Upper lobe of left lung (tissue), 6 donors: ENCODE measurements around the gene S100A12. TPM values are rescaled to one million over a fixed set of nuclear protein-coding genes. Genes with fewer than 3 reads are reported as not detected.

Experiments used
- ATAC-seq, 2 donors: fragments of 200-7000 bp; cut with Tn5 transposase; one replicate each; pipeline ENCODE4 v1.9.1; 2022; ENCODE audit warnings: mild to moderate bottlenecking in 2 of 2, moderate library complexity in 2 of 2; ENCODE audit not compliant: low FRiP score in 2 of 2
- DNase-seq, 2 donors: peaks; one replicate each; pipeline ENCODE4 v3.0.0-alpha.2; 2019 to 2020
- H3K27ac ChIP-seq, 4 donors: fragments of 200-600 bp; sonication (generic); one replicate each; pipeline ENCODE4 v1.5.1; 2016 to 2019
- H3K27me3 ChIP-seq, 4 donors: fragments of 200-600 bp; sonication (generic); one replicate each; pipeline ENCODE4 v1.5.1; 2017 to 2019
- H3K36me3 ChIP-seq, 4 donors: fragments of 200-600 bp; sonication (generic); one replicate each; pipeline ENCODE4 v1.5.1; 2016 to 2019
- H3K4me1 ChIP-seq, 4 donors: fragments of 200-600 bp; sonication (generic); one replicate each; pipeline ENCODE4 v1.5.1; 2018 to 2019
- H3K4me3 ChIP-seq, 4 donors: fragments of 200-600 bp; sonication (generic); one replicate each; pipeline ENCODE4 v1.5.1; 2017 to 2019; ENCODE audit warnings: mild to moderate bottlenecking in 2 of 4, moderate library complexity in 1 of 4
- H3K9me3 ChIP-seq, 4 donors: fragments of 200-600 bp; sonication (generic); one replicate each; pipeline ENCODE4 v1.5.1; 2018 to 2019
- EP300 ChIP-seq, 4 donors: sonication (generic); formaldehyde crosslinking; IDR thresholded peaks; one replicate each; pipeline ENCODE4 v1.5.1; 2017; ENCODE audit warnings: antibody characterized with exemption in 4 of 4, control low read depth in 2 of 4
- POLR2A ChIP-seq, 4 donors: fragments of 450-650 bp; IDR thresholded peaks; one replicate each; pipeline ENCODE4 v1.5.1; 2016 to 2017; ENCODE audit warnings: antibody characterized with exemption in 4 of 4, mild to moderate bottlenecking in 2 of 4
- POLR2AphosphoS5 ChIP-seq, 2 donors: sonication (generic); formaldehyde crosslinking; IDR thresholded peaks; one replicate each; pipeline ENCODE4 v1.5.1; 2017; ENCODE audit warnings: antibody characterized with exemption in 2 of 2
- WGBS, 2 donors: methylation state at CpG; one replicate each; pipeline ENCODE4 v1.1.5; 2017 to 2018; 5-methylcytosine and 5-hydroxymethylcytosine counted together
- total RNA-seq, 6 donors: library from RNA; depleted of rRNA in 4 of 6; stranded (reverse); fragments of >200 nt in 4 of 6; gene quantifications; one replicate each; pipeline versions ENCODE4 v1.1.0 to v1.2.1, GENCODE V29; 2016 to 2021
- TF ChIP-seq, protein P1 (sequence below), 6 experiments: fragments of 450-650 bp in 4 of 6; fragments of 200-600 bp in 2 of 6; sonication (generic) in 2 of 6; IDR thresholded peaks; one replicate each; pipeline ENCODE4 v1.5.1; 2016 to 2019; ENCODE audit warnings: antibody characterized with exemption in 6 of 6
- donor health status: DM: no; HTN: no; CAD: no; lungs with moderate emphysema.
- donor health status: DM: no; HTN: yes; CAD: no; lungs with severe emphysema.

The S100A12 gene
- total RNA-seq, 6 donors from 2014 or later: 5.2 to 75.7 (median 32.1) TPM

DNA sequence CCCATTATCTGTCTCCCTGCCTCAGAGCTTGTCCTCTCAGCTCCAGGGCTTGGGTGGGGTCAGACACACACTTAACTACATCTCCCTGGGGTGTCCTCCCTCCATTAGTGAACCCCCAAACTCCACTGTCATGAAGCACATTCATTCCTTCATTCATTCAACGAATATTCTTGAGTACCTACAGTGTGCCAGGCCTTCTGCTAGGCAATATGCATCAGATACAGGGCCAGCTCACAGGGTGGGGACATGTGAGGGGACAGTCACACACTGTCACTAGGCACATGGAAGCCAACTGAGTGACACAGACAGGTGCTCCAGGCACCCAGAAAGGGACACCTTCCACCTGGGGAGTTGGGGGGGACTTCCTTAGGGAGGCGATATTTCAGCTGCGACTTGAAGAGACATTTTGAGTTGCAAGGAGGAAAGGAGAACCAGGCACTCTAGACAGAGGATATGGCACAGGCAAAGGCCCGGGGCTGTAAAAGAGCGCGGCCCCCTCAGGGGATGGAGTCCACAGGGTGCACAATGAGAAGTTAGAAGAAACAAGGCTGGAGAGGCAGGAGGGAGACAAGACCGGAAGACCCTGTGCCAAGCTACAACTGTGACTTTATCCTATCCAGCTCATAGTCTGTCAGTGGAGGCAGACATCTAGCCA, 24.1 kb upstream of the S100A12 start:
- Histone ChIP-seq H3K36me3 (no peaks in the 10 kb centered on the region), H3K4me1 (no peaks in the 10 kb centered on the region), H3K27me3 (no peaks in the 10 kb centered on the region), H3K9me3 (no peaks in the 10 kb centered on the region), H3K27ac (no peak overlapping the region), H3K4me3 (no peak overlapping the region)
- WGBS, 2 donors: 87 to 89% methylated on average over 7 of the region's 7 CpGs
- ATAC-seq (no peak), DNase-seq (no peak)
- TF ChIP-seq, protein P1, sequence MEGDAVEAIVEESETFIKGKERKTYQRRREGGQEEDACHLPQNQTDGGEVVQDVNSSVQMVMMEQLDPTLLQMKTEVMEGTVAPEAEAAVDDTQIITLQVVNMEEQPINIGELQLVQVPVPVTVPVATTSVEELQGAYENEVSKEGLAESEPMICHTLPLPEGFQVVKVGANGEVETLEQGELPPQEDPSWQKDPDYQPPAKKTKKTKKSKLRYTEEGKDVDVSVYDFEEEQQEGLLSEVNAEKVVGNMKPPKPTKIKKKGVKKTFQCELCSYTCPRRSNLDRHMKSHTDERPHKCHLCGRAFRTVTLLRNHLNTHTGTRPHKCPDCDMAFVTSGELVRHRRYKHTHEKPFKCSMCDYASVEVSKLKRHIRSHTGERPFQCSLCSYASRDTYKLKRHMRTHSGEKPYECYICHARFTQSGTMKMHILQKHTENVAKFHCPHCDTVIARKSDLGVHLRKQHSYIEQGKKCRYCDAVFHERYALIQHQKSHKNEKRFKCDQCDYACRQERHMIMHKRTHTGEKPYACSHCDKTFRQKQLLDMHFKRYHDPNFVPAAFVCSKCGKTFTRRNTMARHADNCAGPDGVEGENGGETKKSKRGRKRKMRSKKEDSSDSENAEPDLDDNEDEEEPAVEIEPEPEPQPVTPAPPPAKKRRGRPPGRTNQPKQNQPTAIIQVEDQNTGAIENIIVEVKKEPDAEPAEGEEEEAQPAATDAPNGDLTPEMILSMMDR (IDR thresholded peaks at IDR 0.05): no peak
- TF ChIP-seq POLR2AphosphoS5 (IDR thresholded peaks at IDR 0.05): no peak
- no peak for TF ChIP-seq EP300 (IDR thresholded peaks at IDR 0.05)
- no peak for TF ChIP-seq POLR2A (IDR thresholded peaks at IDR 0.05)

DNA sequence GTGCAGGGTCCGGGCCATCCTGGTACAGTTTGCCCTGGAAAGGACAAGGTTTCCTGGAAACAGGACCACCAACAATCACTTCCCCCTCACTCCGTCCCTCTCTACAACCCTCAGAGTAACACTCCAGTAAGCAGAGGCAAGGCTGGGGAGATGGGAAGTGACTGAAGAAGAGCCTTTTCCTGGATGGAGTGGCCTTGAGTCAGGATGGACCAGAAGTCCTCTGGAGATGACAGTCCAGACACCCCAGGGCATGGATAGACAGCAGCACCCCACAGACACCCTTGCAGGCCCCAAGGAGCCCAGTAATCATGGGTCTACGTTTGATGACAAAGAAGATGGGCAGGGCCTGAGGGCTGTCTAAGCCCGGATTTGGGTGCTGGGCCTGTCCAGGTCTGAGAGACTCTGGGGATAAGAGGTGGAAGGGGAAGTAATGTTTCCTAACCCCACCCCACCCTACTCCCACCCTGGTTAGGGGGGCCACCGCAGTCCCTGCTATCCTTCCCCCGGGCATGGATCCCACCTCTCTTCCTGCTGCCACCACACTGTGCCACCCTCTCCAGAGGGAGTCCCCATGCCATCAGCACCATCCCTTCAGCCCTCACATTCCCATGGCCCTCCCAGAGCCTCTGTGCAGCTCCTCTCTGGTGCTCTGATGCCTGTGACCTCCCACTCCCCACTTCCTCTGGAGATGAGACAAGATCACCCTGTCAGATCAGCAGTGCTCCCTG, 22.7 kb upstream of the S100A12 start:
- no peak overlapping the region for H3K27ac ChIP-seq
- H3K9me3 ChIP-seq: no peaks in the 10 kb centered on the region
- WGBS, 2 donors: 80 to 85% methylated on average over 6 of the region's 6 CpGs
- DNase-seq (no peak), ATAC-seq (no peak)
- no peaks in the 10 kb centered on the region for H3K27me3 ChIP-seq
- H3K4me1 ChIP-seq: no peaks in the 10 kb centered on the region
- H3K4me3 ChIP-seq: no peak overlapping the region
- TF ChIP-seq POLR2AphosphoS5 (IDR thresholded peaks at IDR 0.05) (no peak), POLR2A (IDR thresholded peaks at IDR 0.05) (no peak), EP300 (IDR thresholded peaks at IDR 0.05) (no peak)
- TF ChIP-seq, protein P1 (IDR thresholded peaks at IDR 0.05): no peak
- H3K36me3 ChIP-seq: no peaks in the 10 kb centered on the region

DNA sequence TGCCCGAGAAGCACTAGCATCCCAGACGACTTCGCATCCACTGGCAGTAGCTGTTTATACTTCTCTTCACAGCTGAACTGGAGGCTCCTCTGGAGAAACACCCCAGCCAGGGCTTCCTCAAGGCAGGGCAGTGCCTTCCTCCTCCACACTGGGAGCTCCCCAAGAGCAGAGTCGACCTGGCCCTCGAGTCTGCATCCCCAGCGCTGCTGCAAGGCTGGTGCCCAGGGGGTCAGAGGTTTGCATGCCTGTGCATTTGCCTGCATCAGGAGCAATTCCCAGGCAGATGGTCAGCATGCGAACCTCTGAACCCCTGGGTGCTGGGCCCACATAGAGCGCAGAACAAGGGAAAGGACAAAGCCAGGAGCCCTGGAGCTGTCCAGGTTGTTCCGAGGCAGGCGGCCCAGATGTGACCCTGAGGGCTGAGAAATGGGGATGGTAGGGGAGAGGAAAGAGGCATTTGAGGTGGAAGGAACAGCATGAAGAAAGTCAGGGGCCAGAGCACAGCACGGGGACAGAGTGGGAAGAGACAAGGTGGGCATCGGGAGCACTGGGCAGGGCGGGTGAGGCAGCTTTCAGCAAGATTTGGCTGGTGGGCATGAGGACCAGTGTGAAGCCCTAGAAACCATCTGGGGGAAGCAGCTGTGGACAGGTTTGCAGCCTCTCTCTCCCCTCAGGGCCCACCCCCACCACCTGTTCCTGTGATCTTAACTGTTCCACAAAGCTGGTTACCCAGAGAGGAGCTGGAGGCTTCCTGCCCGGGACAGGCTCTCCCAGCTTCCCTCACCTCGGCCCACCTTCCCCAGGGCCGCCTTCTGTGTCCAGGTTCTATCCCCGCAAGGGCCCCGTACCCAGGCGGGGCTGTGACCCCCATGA, 21.9 kb upstream of the S100A12 start:
- Histone ChIP-seq H3K9me3 (no peaks in the 10 kb centered on the region), H3K27ac (no peak overlapping the region), H3K36me3 (no peaks in the 10 kb centered on the region), H3K27me3 (no peaks in the 10 kb centered on the region), H3K4me1 (no peaks in the 10 kb centered on the region), H3K4me3 (no peak overlapping the region)
- no peak for ATAC-seq
- no peak for DNase-seq
- 86 to 88% methylated on average over 13 to 19 of the region's 19 CpGs for WGBS, 2 donors
- TF ChIP-seq EP300 (IDR thresholded peaks at IDR 0.05) (no peak), POLR2AphosphoS5 (IDR thresholded peaks at IDR 0.05) (no peak), POLR2A (IDR thresholded peaks at IDR 0.05) (no peak)
- TF ChIP-seq, protein P1 (IDR thresholded peaks at IDR 0.05): no peak

DNA sequence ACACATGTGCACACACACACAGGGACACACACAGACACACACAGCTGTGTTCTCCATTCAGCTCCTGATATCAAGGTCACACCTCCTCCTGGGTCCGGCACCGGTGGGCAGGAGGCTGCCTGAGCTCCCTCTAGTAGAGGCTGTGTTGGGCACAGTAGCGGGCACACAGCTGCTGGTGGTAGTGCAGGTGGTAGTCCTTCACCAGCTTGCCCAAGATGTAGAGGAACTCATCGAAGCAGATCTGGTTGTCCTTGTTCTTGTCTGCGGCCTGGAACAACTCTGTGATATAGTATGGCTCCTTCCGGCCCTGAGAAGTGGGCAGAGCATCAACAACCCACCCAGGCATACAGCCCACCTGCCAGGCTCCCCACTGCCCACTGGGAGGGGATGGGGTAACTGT, 21.0 kb upstream of the S100A12 start:
- TF ChIP-seq POLR2A (IDR thresholded peaks at IDR 0.05) (no peak), EP300 (IDR thresholded peaks at IDR 0.05) (no peak), POLR2AphosphoS5 (IDR thresholded peaks at IDR 0.05) (no peak)
- TF ChIP-seq, protein P1 (IDR thresholded peaks at IDR 0.05): no peak
- no peak for ATAC-seq
- no peak overlapping the region for H3K4me3 ChIP-seq
- no peak for DNase-seq
- WGBS, 2 donors: 80 to 100% methylated on average over 3 to 6 of the region's 6 CpGs
- no peak overlapping the region for H3K27ac ChIP-seq
- no peaks in the 10 kb centered on the region for H3K9me3 ChIP-seq
- H3K36me3 ChIP-seq: no peaks in the 10 kb centered on the region
- H3K4me1 ChIP-seq: no peaks in the 10 kb centered on the region
- no peaks in the 10 kb centered on the region for H3K27me3 ChIP-seq
